Vagina (tissue), 2 donors: Measurements from ENCODE around the gene PTPRN2. TPM values are rescaled to one million over a fixed set of nuclear protein-coding genes. Genes with fewer than 3 reads are reported as not detected.
"Not testable (repeated sequence)": the region's sequence is repeated elsewhere in the genome, so short reads cannot be mapped to it uniquely, and the experiment has no call there.

Experiments
- DNase-seq, 2 donors: peaks; one replicate each; pipeline ENCODE4 v3.0.0-alpha.2; 2017; ENCODE audit errors: extremely low spot score in 2 of 2
- H3K27ac ChIP-seq: fragments of 200-600 bp; sonication (generic); one replicate; pipeline ENCODE4 v1.5.1; 2019
- H3K27me3 ChIP-seq: fragments of 200-600 bp; sonication (generic); one replicate; pipeline ENCODE4 v1.5.1; 2019
- H3K36me3 ChIP-seq, 2 donors: fragments of 200-600 bp; sonication (generic); one replicate each; pipeline ENCODE4 v1.5.1; 2017 to 2019
- H3K4me1 ChIP-seq: fragments of 200-600 bp; sonication (generic); one replicate; pipeline ENCODE4 v1.5.1; 2019
- H3K4me3 ChIP-seq, 2 donors: fragments of 200-600 bp; sonication (generic); 1 replicate in 1 of 2; 2 replicates in 1 of 2; pipeline ENCODE4 v1.5.1; 2016 to 2019
- H3K9me3 ChIP-seq: fragments of 200-600 bp; sonication (generic); one replicate; pipeline ENCODE4 v1.5.1; 2019
- CTCF ChIP-seq, 3 experiments: fragments of 450-650 bp in 2 of 3; fragments of 200-600 bp in 1 of 3; sonication (generic) in 1 of 3; IDR thresholded peaks; one replicate each; pipeline ENCODE4 v1.5.1; 2017 to 2019; ENCODE audit warnings: antibody characterized with exemption in 3 of 3, mild to moderate bottlenecking in 2 of 3, moderate library complexity in 2 of 3
- POLR2A ChIP-seq, 2 donors: fragments of 450-650 bp; IDR thresholded peaks; one replicate each; pipeline ENCODE4 v1.6.1; 2017; ENCODE audit warnings: antibody characterized with exemption in 2 of 2, mild to moderate bottlenecking in 2 of 2, moderate library complexity in 2 of 2
- POLR2AphosphoS5 ChIP-seq, 2 donors: sonication (generic); formaldehyde crosslinking; IDR thresholded peaks; one replicate each; pipeline ENCODE4 v1.9.0; 2017; ENCODE audit warnings: antibody characterized with exemption in 2 of 2, mild to moderate bottlenecking in 2 of 2, low read depth in 1 of 2; ENCODE audit not compliant: insufficient read depth in 1 of 2
- intact Hi-C: fragments of 100-400 bp; cut with DNase I; formaldehyde crosslinking; loops from one replicate; pipeline ENCODE4 v1.15.1; 2023
- total RNA-seq: library from RNA; depleted of rRNA; stranded (reverse); fragments of >200 nt; gene quantifications from one replicate; pipeline ENCODE4 v1.2.3, GENCODE V29; 2016

Gene PTPRN2
- total RNA-seq, 1 donor from 2014 or later = 7.4 TPM

- no peaks in the 10 kb centered on the region for H3K4me1 ChIP-seq
- H3K4me3 ChIP-seq = no peak overlapping the region
- no peaks in the 10 kb centered on the region for H3K36me3 ChIP-seq
- intact Hi-C loops = no loop called here
- TF ChIP-seq CTCF (IDR thresholded peaks at IDR 0.05) = no peak
- TF ChIP-seq POLR2A (IDR thresholded peaks at IDR 0.05) = no peak
- TF ChIP-seq POLR2AphosphoS5 (IDR thresholded peaks at IDR 0.05; ENCODE audit: insufficient read depth in 1 of 2, low read depth in 1 of 2) = no peak
- H3K9me3 ChIP-seq = no peaks in the 10 kb centered on the region
- H3K27ac ChIP-seq = no peak overlapping the region
- no peaks in the 10 kb centered on the region for H3K27me3 ChIP-seq
- DNase-seq = no peak
Observed at GRCh38 chr7:158527038-158527437, 60.6 kb downstream of the PTPRN2 start.

GRCh38 chr7:158526531-158526930 is 61.1 kb downstream of the PTPRN2 start:
- Histone ChIP-seq H3K4me1 (no peaks in the 10 kb centered on the region), H3K27ac (no peak overlapping the region), H3K27me3 (no peaks in the 10 kb centered on the region), H3K36me3 (no peaks in the 10 kb centered on the region), H3K4me3 (no peak overlapping the region), H3K9me3 (no peaks in the 10 kb centered on the region)
- intact Hi-C loops = no loop called here
- no peak for DNase-seq
- TF ChIP-seq POLR2A (IDR thresholded peaks at IDR 0.05) = no peak
- TF ChIP-seq CTCF (IDR thresholded peaks at IDR 0.05) = no peak
- TF ChIP-seq POLR2AphosphoS5 (IDR thresholded peaks at IDR 0.05; ENCODE audit: insufficient read depth in 1 of 2, low read depth in 1 of 2) = no peak

DNA sequence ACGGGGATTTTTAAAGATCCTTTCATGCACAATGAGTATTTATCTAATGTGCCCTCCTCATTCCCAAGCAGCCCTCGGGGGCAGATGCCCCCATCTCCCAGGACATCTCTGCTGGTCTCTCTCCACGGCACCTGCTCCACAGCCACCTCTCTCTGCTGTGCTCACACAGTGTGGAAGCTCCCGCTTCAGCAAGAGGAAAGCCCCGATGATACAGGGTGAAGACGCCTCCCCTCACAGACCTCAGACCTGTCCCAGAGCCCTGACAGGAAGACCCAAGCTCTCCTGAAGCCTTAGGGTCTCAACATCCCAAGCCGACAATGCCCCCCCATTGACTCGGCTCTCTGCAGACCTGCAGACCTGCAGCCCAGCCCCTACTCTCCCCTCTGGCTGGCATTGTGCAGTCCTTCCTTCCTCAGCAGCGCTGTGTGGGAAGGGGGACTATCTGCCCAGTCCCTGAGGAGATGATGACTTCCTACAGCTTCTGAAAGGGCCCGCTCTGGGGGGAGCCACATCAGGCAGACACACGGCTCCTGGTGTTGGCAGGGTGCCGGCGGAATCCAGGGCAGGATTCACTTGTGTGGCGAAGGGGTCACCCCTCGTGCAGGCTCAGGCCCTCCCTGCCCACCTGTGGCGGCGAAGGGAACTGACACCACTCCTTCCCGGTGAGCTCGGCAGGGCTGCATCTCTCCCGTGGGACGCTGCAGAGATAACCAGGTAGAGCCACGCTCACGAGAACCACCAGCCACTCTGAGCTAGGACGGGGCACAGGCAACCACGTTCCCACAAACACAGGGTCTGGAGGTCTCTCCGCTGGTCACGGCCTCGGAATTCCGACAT is 61.8 kb downstream of the PTPRN2 start:
- DNase-seq = no peak
- TF ChIP-seq POLR2A (IDR thresholded peaks at IDR 0.05) = no peak
- TF ChIP-seq POLR2AphosphoS5 (IDR thresholded peaks at IDR 0.05; ENCODE audit: insufficient read depth in 1 of 2, low read depth in 1 of 2) = no peak
- TF ChIP-seq CTCF (IDR thresholded peaks at IDR 0.05) = no peak
- no peak overlapping the region for H3K4me3 ChIP-seq
- H3K9me3 ChIP-seq = no peaks in the 10 kb centered on the region
- H3K27me3 ChIP-seq = no peaks in the 10 kb centered on the region
- no peaks in the 10 kb centered on the region for H3K4me1 ChIP-seq
- H3K36me3 ChIP-seq = no peaks in the 10 kb centered on the region
- no peak overlapping the region for H3K27ac ChIP-seq
- intact Hi-C loops = no loop called here

DNA sequence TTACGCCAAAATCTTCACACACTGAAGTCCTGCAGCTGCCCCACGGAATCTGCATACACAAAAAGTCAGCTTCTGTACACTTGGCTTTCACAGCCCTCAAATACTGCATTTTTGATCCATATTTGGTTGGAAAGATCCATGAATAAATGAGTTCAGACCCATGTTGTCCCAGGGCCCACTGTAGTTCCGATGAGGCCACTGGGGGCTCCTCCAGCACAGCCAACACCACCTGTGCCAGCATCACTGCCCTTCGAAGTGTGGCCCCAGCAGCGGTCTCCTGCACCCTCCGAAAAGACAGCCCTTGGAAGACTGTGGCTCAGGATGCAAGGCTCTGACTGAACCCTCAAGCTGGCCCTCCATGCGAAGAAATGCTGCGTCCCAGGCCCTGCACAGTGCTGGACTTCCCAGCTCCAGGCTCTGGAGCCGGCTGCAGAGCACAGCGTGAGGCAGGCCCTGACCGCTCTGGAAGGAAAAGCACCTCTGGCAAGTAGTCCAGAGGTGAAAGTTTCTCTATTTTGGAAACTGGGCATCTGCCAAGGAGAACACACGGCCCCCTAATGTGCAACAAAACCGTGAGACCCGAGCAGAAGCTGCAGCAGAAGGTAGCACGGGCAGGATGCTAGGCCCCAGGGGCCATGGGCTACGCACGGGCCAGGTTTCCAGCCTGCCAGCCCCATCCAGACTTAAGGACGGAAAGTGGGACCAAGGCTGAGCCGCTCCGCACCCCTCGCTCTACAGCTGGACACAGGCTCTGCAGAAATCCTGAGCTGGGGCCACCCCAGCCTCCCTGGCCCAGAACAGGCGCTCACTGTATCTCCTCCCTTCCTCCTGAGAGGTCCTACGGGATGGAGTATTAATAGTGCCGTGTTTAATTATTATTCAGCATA is 62.6 kb downstream of the PTPRN2 start:
- Histone ChIP-seq H3K36me3 (no peaks in the 10 kb centered on the region), H3K4me1 (no peaks in the 10 kb centered on the region), H3K27me3 (no peaks in the 10 kb centered on the region), H3K9me3 (no peaks in the 10 kb centered on the region), H3K4me3 (no peak overlapping the region), H3K27ac (no peak overlapping the region)
- no peak for DNase-seq
- TF ChIP-seq CTCF (IDR thresholded peaks at IDR 0.05) = no peak
- no peak for TF ChIP-seq POLR2A (IDR thresholded peaks at IDR 0.05)
- intact Hi-C loops = no loop called here

- H3K27ac ChIP-seq = not testable (repeated sequence)
Observed at GRCh38 chr7:158524286-158524685, 63.3 kb downstream of the PTPRN2 start.

GRCh38 chr7:158523877-158524276 is 63.7 kb downstream of the PTPRN2 start:
- H3K4me3 ChIP-seq, H3K9me3 ChIP-seq, H3K4me1 ChIP-seq, intact Hi-C loops, H3K27me3 ChIP-seq, H3K36me3 ChIP-seq, DNase-seq, H3K27ac ChIP-seq: not testable (repeated sequence)

More at GRCh38 chr7:158524286-158524685, 63.3 kb downstream of the PTPRN2 start:
- H3K9me3 ChIP-seq, H3K36me3 ChIP-seq, DNase-seq, intact Hi-C loops, H3K4me3 ChIP-seq, H3K4me1 ChIP-seq, H3K27me3 ChIP-seq: not testable (repeated sequence)

- DNase-seq, H3K36me3 ChIP-seq, intact Hi-C loops, H3K27me3 ChIP-seq, H3K4me1 ChIP-seq, H3K4me3 ChIP-seq, H3K9me3 ChIP-seq, H3K27ac ChIP-seq: not testable (repeated sequence)
Observed at GRCh38 chr7:158523165-158523856, 64.3 kb downstream of the PTPRN2 start.

GRCh38 chr7:158521795-158522194 is 65.8 kb downstream of the PTPRN2 start:
- H3K4me3 ChIP-seq, H3K4me1 ChIP-seq, intact Hi-C loops, H3K9me3 ChIP-seq, H3K36me3 ChIP-seq, H3K27me3 ChIP-seq, DNase-seq, H3K27ac ChIP-seq: not testable (repeated sequence)
